ENCODE measurements around the gene TWIST2. TPM values are rescaled to one million over a fixed set of nuclear protein-coding genes. Genes with fewer than 3 reads are reported as not detected.

TWIST2 gene
- total and polyA plus RNA-seq, 9 of the 15 experiments (the other 6 are each of a cell fraction or from before 2014, with no cell fraction given): not detected

- no peak for TF ChIP-seq CSDE1 (IDR thresholded peaks at IDR 0.05)
- no peak for TF ChIP-seq HBP1 (CRISPR knock-in tag; IDR thresholded peaks at IDR 0.05)
- no peak for TF ChIP-seq PRMT5 (CRISPR knock-in tag; IDR thresholded peaks at IDR 0.05)
- no peak for TF ChIP-seq CREB3 (tag; conservative IDR thresholded peaks at IDR 0.05; ENCODE audit: low read depth)
- TF ChIP-seq ZBTB7A (IDR thresholded peaks at IDR 0.05; ENCODE audit: borderline replicate concordance, control insufficient read depth, low read depth, low read length): no peak
- TF ChIP-seq RREB1 (CRISPR knock-in tag; IDR thresholded peaks at IDR 0.05): no peak
Measured at GRCh38 chr2:238942726-238943300, 94.9 kb downstream of the TWIST2 start (continued).

All from K562 (cell line).